ENCODE data around the gene PSMG4. TPM values are rescaled to one million over a fixed set of nuclear protein-coding genes. Genes with fewer than 3 reads are reported as not detected.
A peak's percentile ranks its signal among the peaks of the same experiment; 100 is the strongest.

Gene PSMG4
- total and polyA plus RNA-seq, 2 of the 8 experiments (the other 6 are each of a cell fraction or from before 2014, with no cell fraction given): 40.6 to 113 TPM

- Histone ChIP-seq H3K27me3 (replicated peaks in 1 of 4; ENCODE audit: control insufficient read depth in 3 of 4, extremely low read depth in 1 of 4, insufficient read depth in 3 of 4, low read length in 3 of 4) (no peaks in the 10 kb centered on the region), H2AK5ac (ENCODE audit: low read depth, low read length) (no peak overlapping the region), H2BK5ac (ENCODE audit: low read depth, low read length) (no peak overlapping the region), H3K18ac (ENCODE audit: extremely low read depth, low read length) (no peak overlapping the region), H4K91ac (replicated peaks; ENCODE audit: insufficient read length, low read length) (no peak overlapping the region), H4K20me1 (replicated peaks in 1 of 2; ENCODE audit: control insufficient read depth in 1 of 2, insufficient read depth in 2 of 2, low read length in 2 of 2) (no peaks in the 10 kb centered on the region), H2BK12ac (ENCODE audit: low read depth, low read length) (no peak overlapping the region), H2BK120ac (replicated peaks; ENCODE audit: low read depth, low read length) (no peak overlapping the region), H4K5ac (ENCODE audit: insufficient read length, low read depth, low read length) (no peak overlapping the region), H2BK15ac (ENCODE audit: low read length) (no peak overlapping the region), H3K27ac (ENCODE audit: low read depth, low read length) (no peak overlapping the region), H3K36me3 (ENCODE audit: control insufficient read depth in 2 of 4, insufficient read depth in 4 of 4, low read length in 3 of 4) (peaks cover 0 to 8% (median 2%) of the 10 kb centered on the region in 4 experiments; a peak in 3 of 8 replicates), H4K8ac (ENCODE audit: extremely low read depth, insufficient read depth, low read length) (0 out of 2 replicates have a peak overlapping the region, but pooled peaks have one; percentile 7), H3K9ac (replicated peaks in 1 of 4; ENCODE audit: extremely low read depth in 1 of 4, low read depth in 3 of 4, low read length in 3 of 4) (no peak overlapping the region), H3K4me2 (ENCODE audit: insufficient read depth in 1 of 2, low read depth in 2 of 2, low read length in 2 of 2) (no peak overlapping the region), H3K79me1 (ENCODE audit: low read depth, low read length) (no peaks in the 10 kb centered on the region), H3K4ac (replicated peaks; ENCODE audit: insufficient read length, low read depth, low read length) (no peak overlapping the region), H2AFZ (ENCODE audit: low read length) (no peak overlapping the region), H2BK20ac (ENCODE audit: low read length) (no peak overlapping the region), H3K14ac (ENCODE audit: insufficient read length) (no peak overlapping the region), H3K56ac (replicated peaks; ENCODE audit: insufficient read length, low read depth, low read length) (no peak overlapping the region), H3K79me2 (ENCODE audit: control insufficient read depth in 1 of 2, insufficient read depth in 2 of 2, low read length in 2 of 2) (no peaks in the 10 kb centered on the region), H3K23ac (ENCODE audit: insufficient read length) (no peak overlapping the region), H3K23me2 (ENCODE audit: low read depth, low read length) (no peaks in the 10 kb centered on the region), H3K4me3 (ENCODE audit: extremely low read depth in 1 of 4, insufficient read depth in 2 of 4, low read depth in 3 of 4, low read length in 4 of 4) (no peak overlapping the region), H3K9me3 (ENCODE audit: insufficient read depth in 2 of 2, low read depth in 1 of 2, low read length in 1 of 2) (no peaks in the 10 kb centered on the region), H3K4me1 (replicated peaks in 1 of 4; ENCODE audit: control insufficient read depth in 3 of 4, insufficient read depth in 4 of 4, low read length in 3 of 4) (no peaks in the 10 kb centered on the region; a peak in 1 of 7 replicates)
- ChIA-PET CTCF (ENCODE audit: partially characterized antibody) (interaction anchor here (1.3 to 5.1 kb wide), 5 partner anchors 9 to 445 kb away, joined by 3 to 35 read pairs (median 4); no protein-coding TSS in a partner anchor), POLR2A (ENCODE audit: partially characterized antibody) (interaction anchor here (0.6 to 0.7 kb wide), 2 partner anchors 163 to 178 kb away, joined by 3 read pairs; no protein-coding TSS in a partner anchor)
- FAIRE-seq (no peak), DNase-seq (ENCODE audit: low read depth in 1 of 2, low spot score in 2 of 2) (no peak)
- WGBS, 2 experiments (ENCODE audit: extremely low coverage in 1 of 2, insufficient coverage in 1 of 2, insufficient read length in 1 of 2, insufficient replicate concordance in 2 of 2, low coverage in 1 of 2, low lambda C conversion rate in 2 of 2, missing lambda C conversion rate in 1 of 2): 93% methylated on average over 17 of the region's 17 CpGs; no CpG with 5 or more reads in 1 of the 2 experiments
- TF ChIP-seq RAD21 (IDR thresholded peaks at IDR 0.05 in 1 of 2, conservative IDR thresholded peaks at IDR 0.05 in 1 of 2; ENCODE audit: low read depth in 2 of 2, low read length in 2 of 2) (no peak), TAF7 (optimal IDR thresholded peaks at IDR 0.05; ENCODE audit: borderline replicate concordance, low read depth, low read length) (no peak), JUND (IDR thresholded peaks at IDR 0.05; ENCODE audit: low read length) (no peak), CBX5 (IDR thresholded peaks at IDR 0.05; ENCODE audit: low read depth, low read length) (no peak), RBBP5 (IDR thresholded peaks at IDR 0.05; ENCODE audit: borderline replicate concordance, low read depth, low read length) (no peak), BACH1 (IDR thresholded peaks at IDR 0.05; ENCODE audit: low read length) (no peak), USF2 (IDR thresholded peaks at IDR 0.05; ENCODE audit: low read length) (no peak), SRF (IDR thresholded peaks at IDR 0.05; ENCODE audit: low read depth, low read length) (no peak), HDAC2 (IDR thresholded peaks at IDR 0.05; ENCODE audit: borderline replicate concordance in 1 of 2, low read depth in 2 of 2, low read length in 2 of 2) (no peak), RXRA (IDR thresholded peaks at IDR 0.05; ENCODE audit: insufficient read depth, low read depth, low read length) (no peak)
These were observed 29.4 kb downstream of the PSMG4 start for GRCh38 chr6:3287976-3288707.

Data from H1 (cell line).